Esophagus muscularis mucosa (tissue), 2 donors: ENCODE measurements around the gene TUBGCP6.

Experiments used
- POLR2A ChIP-seq: fragments of 450-650 bp; IDR thresholded peaks from one replicate; pipeline ENCODE4 v1.6.1; 2017; ENCODE audit warnings: antibody characterized with exemption, moderate library complexity, mild to moderate bottlenecking, low read depth
- POLR2AphosphoS5 ChIP-seq, 2 donors: sonication (generic); formaldehyde crosslinking; IDR thresholded peaks; one replicate each; pipeline ENCODE4 v1.6.1; 2017; ENCODE audit warnings: antibody characterized with exemption in 2 of 2

DNA sequence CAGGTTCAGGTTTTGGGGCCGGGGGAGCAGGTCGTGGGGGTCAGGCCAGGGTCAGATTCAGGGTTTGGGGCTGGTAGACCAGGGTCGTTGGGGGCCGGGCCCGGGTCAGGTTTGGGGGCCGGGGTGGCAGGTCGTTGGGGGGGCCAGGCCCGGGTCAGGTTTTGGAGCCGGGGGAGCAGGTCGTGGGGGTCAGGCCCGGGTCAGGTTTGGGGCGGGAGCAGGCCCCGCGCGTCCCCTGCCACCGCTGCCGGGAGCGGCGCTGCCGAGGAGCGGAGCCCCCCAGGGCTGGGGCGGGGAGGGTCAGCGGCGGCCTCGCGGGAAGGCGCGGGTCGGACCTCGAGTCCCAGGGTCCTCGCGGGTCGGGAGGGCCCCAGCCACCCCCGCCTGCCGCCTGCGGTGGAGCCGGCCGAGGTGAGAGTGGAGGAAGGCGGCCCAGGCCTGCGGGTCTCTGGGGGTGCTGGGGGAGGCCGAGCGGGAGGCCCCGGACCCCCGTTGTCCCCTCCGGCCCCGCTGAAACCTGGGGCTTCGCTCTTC, 58.6 kb downstream of the TUBGCP6 start:
- TF ChIP-seq POLR2AphosphoS5 (IDR thresholded peaks at IDR 0.05) (no peak), POLR2A (no peak)
